Dedifferentiated amniotic fluid mesenchymal stem cell (primary cell): ENCODE results near the gene LAMC2.
"Not testable (repeated sequence)": the region's sequence is repeated elsewhere in the genome, so short reads cannot be mapped to it uniquely, and the experiment has no call there.

ENCODE experiments used
- DNase-seq: peaks from one replicate; pipeline ENCODE4 v3.0.0-alpha.2; 2016; ENCODE audit errors: extremely low spot score

Gene LAMC2

GRCh38 chr1:183238071-183238470, 52.0 kb downstream of the LAMC2 start:
- peak; percentile 21 for DNase-seq

GRCh38 chr1:183239220-183239742, 53.2 kb downstream of the LAMC2 start:
- no peak for DNase-seq

- no peak for DNase-seq
Observed at GRCh38 chr1:183239793-183240525, 53.9 kb downstream of the LAMC2 start.

GRCh38 chr1:183240526-183240825, 54.4 kb downstream of the LAMC2 start:
- DNase-seq, result no peak

- DNase-seq, result not testable (repeated sequence)
Observed at GRCh38 chr1:183240853-183241252, 54.8 kb downstream of the LAMC2 start.

GRCh38 chr1:183241471-183241870, 55.4 kb downstream of the LAMC2 start:
- DNase-seq, result peak; percentile 34

GRCh38 chr1:183242556-183242955, 56.5 kb downstream of the LAMC2 start:
- no peak for DNase-seq

- DNase-seq, result no peak
Observed at GRCh38 chr1:183243161-183244050, 57.3 kb downstream of the LAMC2 start.

GRCh38 chr1:183244466-183244865, 58.4 kb downstream of the LAMC2 start:
- DNase-seq, result peak; percentile 71

GRCh38 chr1:183245357-183245756, 59.3 kb downstream of the LAMC2 start:
- DNase-seq, result no peak

GRCh38 chr1:183246436-183246835, 60.4 kb downstream of the LAMC2 start:
- DNase-seq, result no peak

GRCh38 chr1:183247066-183247465, 61.0 kb downstream of the LAMC2 start:
- DNase-seq, result no peak

- no peak for DNase-seq
Observed at GRCh38 chr1:183247484-183247883, 61.4 kb downstream of the LAMC2 start.

- DNase-seq, result no peak
Observed at GRCh38 chr1:183247931-183248330, 61.9 kb downstream of the LAMC2 start.

- no peak for DNase-seq
Observed at GRCh38 chr1:183248989-183249691, 63.1 kb downstream of the LAMC2 start.

GRCh38 chr1:183249941-183250452, 63.9 kb downstream of the LAMC2 start:
- DNase-seq, result no peak

GRCh38 chr1:183251101-183251958, 65.3 kb downstream of the LAMC2 start:
- no peak for DNase-seq

- no peak for DNase-seq
Observed at GRCh38 chr1:183251959-183252450, 65.9 kb downstream of the LAMC2 start.

- DNase-seq, result no peak
Observed at GRCh38 chr1:183255073-183255472, 69.0 kb downstream of the LAMC2 start.

- DNase-seq, result no peak
Observed at GRCh38 chr1:183259924-183260323, 73.9 kb downstream of the LAMC2 start.

GRCh38 chr1:183262628-183263200, 76.7 kb downstream of the LAMC2 start:
- DNase-seq, result no peak
